Keratinocyte (primary cell): ENCODE measurements around the gene MEGF11.

Experiments
- CTCF ChIP-seq, 3 experiments: IDR thresholded peaks in 1 of 3; conservative IDR thresholded peaks in 1 of 3; optimal IDR thresholded peaks in 1 of 3; 2 replicates in 2 of 3; 3 replicates in 1 of 3; pipeline versions ENCODE3 to v1.5.1; 2011; ENCODE audit warnings: low read length in 3 of 3, mild to moderate bottlenecking in 3 of 3, moderate library complexity in 2 of 3, control low read depth in 1 of 3, inconsistent platforms in 1 of 3; ENCODE audit not compliant: insufficient read depth in 2 of 3; ENCODE audit errors: extremely low read depth in 1 of 3
- EZH2 ChIP-seq: IDR thresholded peaks from one replicate; pipeline ENCODE4 v1.6.1; 2012; ENCODE audit warnings: inconsistent platforms, mild to moderate bottlenecking, low read length, moderate library complexity

GRCh38 chr15:66072616-66073361 is 180.8 kb downstream of the MEGF11 start:
- TF ChIP-seq EZH2 (no peak), CTCF (optimal IDR thresholded peaks at IDR 0.05 in 1 of 3, IDR thresholded peaks at IDR 0.05 in 1 of 3, conservative IDR thresholded peaks at IDR 0.05 in 1 of 3; ENCODE audit: extremely low read depth in 1 of 3, insufficient read depth in 2 of 3, low read length in 3 of 3) (no peak)
